IMR-90 (cell line): ENCODE results near the gene ENDOG. TPM values are rescaled to one million over a fixed set of nuclear protein-coding genes. Genes with fewer than 3 reads are reported as not detected.

Experiments used
- ATAC-seq: fragments of 200-7000 bp; cut with Tn5 transposase; 2 replicates; pipeline ENCODE4 v1.9.1; 2020; ENCODE audit warnings: low read depth, mild to moderate bottlenecking, moderate library complexity
- BruUV-seq: library from RNA; stranded (reverse); fragments of 400-500 nt; replicated peaks from 2 replicates; lab custom pipeline; 2021; lab: Mats Ljungman, UMichigan
- CTCF ChIA-PET: fragments of 300-600 bp; formaldehyde crosslinking; extraction: SDS; loops from one replicate; lab custom pipeline; 2021; ENCODE audit warnings: antibody characterized with exemption; lab: Yijun Ruan, JAX
- POLR2A ChIA-PET: fragments of 300-600 bp; sonication (Branson Sonifier 250); formaldehyde crosslinking; loops from one replicate; lab custom pipeline; 2022; ENCODE audit warnings: antibody characterized with exemption; ENCODE audit not compliant: unreplicated experiment; lab: Charles Lee
- DNase-seq: peaks from one replicate; pipeline ENCODE4 v3.0.0; 2013
- H2AFZ ChIP-seq: replicated peaks from 2 replicates; pipeline ENCODE3; 2013; ENCODE audit warnings: low read length, mild to moderate bottlenecking; ENCODE audit not compliant: poor library complexity
- H2AK5ac ChIP-seq: 2 replicates; pipeline ENCODE4 v1.6.1; 2013; ENCODE audit warnings: low read depth, low read length, inconsistent platforms
- H2AK9ac ChIP-seq: replicated peaks from 2 replicates; pipeline ENCODE3; 2013; ENCODE audit warnings: mild to moderate bottlenecking, low read depth, low read length, moderate library complexity; ENCODE audit not compliant: poor library complexity
- H2BK120ac ChIP-seq: 2 replicates; pipeline ENCODE4 v1.6.1; 2013; ENCODE audit warnings: low read depth, low read length, inconsistent platforms
- H2BK15ac ChIP-seq: 3 replicates; pipeline ENCODE4 v1.6.1; 2013; ENCODE audit warnings: low read depth, low read length, inconsistent platforms
- H2BK20ac ChIP-seq: 2 replicates; pipeline ENCODE4 v1.6.1; 2013; ENCODE audit warnings: low read depth, mild to moderate bottlenecking, inconsistent platforms, low read length, moderate library complexity
- H2BK5ac ChIP-seq: 2 replicates; pipeline ENCODE4 v1.6.1; 2013; ENCODE audit warnings: mild to moderate bottlenecking, low read depth, low read length, inconsistent platforms; ENCODE audit not compliant: poor library complexity, severe bottlenecking
- H3K14ac ChIP-seq: replicated peaks from 2 replicates; pipeline ENCODE4 v1.6.1; 2013; ENCODE audit warnings: low read depth, low read length, inconsistent platforms
- H3K18ac ChIP-seq: 2 replicates; pipeline ENCODE4 v1.6.1; 2013; ENCODE audit warnings: low read depth, low read length, control low read depth
- H3K23ac ChIP-seq: 2 replicates; pipeline ENCODE4 v1.6.1; 2013; ENCODE audit warnings: low read depth, low read length, inconsistent platforms
- H3K27ac ChIP-seq: 2 replicates; pipeline ENCODE4 v1.5.1; 2013; ENCODE audit warnings: mild to moderate bottlenecking, control low read depth, low read length; ENCODE audit not compliant: insufficient read depth
- H3K27me3 ChIP-seq: 2 replicates; pipeline ENCODE4 v1.6.1; 2013; ENCODE audit warnings: low read length; ENCODE audit not compliant: control insufficient read depth, insufficient read depth
- H3K36me3 ChIP-seq: 2 replicates; pipeline ENCODE4 v1.6.1; 2013; ENCODE audit warnings: low read length, mixed read lengths; ENCODE audit not compliant: control insufficient read depth, insufficient read depth
- H3K4ac ChIP-seq: 2 replicates; pipeline ENCODE4 v1.6.1; 2013; ENCODE audit warnings: low read depth, low read length, inconsistent platforms
- H3K4me1 ChIP-seq: 2 replicates; pipeline ENCODE4 v1.6.1; 2013; ENCODE audit warnings: low read length, mixed read lengths; ENCODE audit not compliant: control insufficient read depth, insufficient read depth
- H3K4me2 ChIP-seq: 2 replicates; pipeline ENCODE4 v1.6.1; 2013; ENCODE audit warnings: low read depth, mild to moderate bottlenecking, control low read depth, low read length, moderate library complexity
- H3K4me3 ChIP-seq: 2 replicates; pipeline ENCODE4 v1.5.1; 2013; ENCODE audit warnings: low read depth, mild to moderate bottlenecking, control low read depth, low read length, moderate library complexity; ENCODE audit not compliant: insufficient read depth
- H3K56ac ChIP-seq: 2 replicates; pipeline ENCODE4 v1.6.1; 2013; ENCODE audit warnings: low read length, inconsistent platforms; ENCODE audit not compliant: insufficient read depth; ENCODE audit errors: extremely low read depth
- H3K79me1 ChIP-seq, 2 experiments: 2 replicates each; pipeline ENCODE4 v1.6.1; 2013; ENCODE audit warnings: low read length in 2 of 2, inconsistent platforms in 1 of 2, low read depth in 1 of 2
- H3K9ac ChIP-seq: 2 replicates; pipeline ENCODE4 v1.6.1; 2013; ENCODE audit warnings: low read depth, low read length, control low read depth
- H3K9me1 ChIP-seq: 2 replicates; pipeline ENCODE4 v1.6.1; 2013; ENCODE audit warnings: low read length, inconsistent platforms; ENCODE audit not compliant: insufficient read depth
- H3K9me3 ChIP-seq: 2 replicates; pipeline ENCODE4 v1.6.1; 2013; ENCODE audit warnings: low read length; ENCODE audit not compliant: control insufficient read depth, insufficient read depth
- H4K20me1 ChIP-seq: 2 replicates; pipeline ENCODE4 v1.6.1; 2013; ENCODE audit warnings: low read length, inconsistent platforms; ENCODE audit not compliant: insufficient read depth
- H4K5ac ChIP-seq: 2 replicates; pipeline ENCODE4 v1.6.1; 2013; ENCODE audit warnings: mild to moderate bottlenecking, low read depth, low read length, control low read depth
- H4K8ac ChIP-seq, 2 experiments: 2 replicates each; pipeline ENCODE4 v1.6.1; 2013; ENCODE audit warnings: low read depth in 2 of 2, low read length in 2 of 2, control low read depth in 1 of 2, inconsistent platforms in 1 of 2
- H4K91ac ChIP-seq: 2 replicates; pipeline ENCODE4 v1.6.1; 2013; ENCODE audit warnings: low read depth, low read length, inconsistent platforms; ENCODE audit not compliant: insufficient read depth
- BHLHE40 ChIP-seq: fragments of 150-350 bp; IDR thresholded peaks from 2 replicates; pipeline ENCODE4 v1.6.1; 2016; ENCODE audit warnings: mild to moderate bottlenecking, low read depth, low read length
- CEBPB ChIP-seq: IDR thresholded peaks from 2 replicates; pipeline ENCODE4 v1.6.1; 2012; ENCODE audit warnings: low read depth, low read length, improper control_type of control experiment
- CHD1 ChIP-seq: IDR thresholded peaks from 2 replicates; pipeline ENCODE4 v1.6.1; 2012; ENCODE audit warnings: low read depth, low read length, improper control_type of control experiment
- CTCF ChIP-seq: conservative IDR thresholded peaks from 2 replicates; pipeline ENCODE4 v1.5.1; 2012; ENCODE audit warnings: mild to moderate bottlenecking, low read depth, low read length, improper control_type of control experiment
- FOS ChIP-seq: fragments of 150-350 bp; IDR thresholded peaks from 2 replicates; pipeline ENCODE4 v1.6.1; 2016; ENCODE audit warnings: low read depth, low read length
- MAFK ChIP-seq: IDR thresholded peaks from 2 replicates; pipeline ENCODE4 v1.6.1; 2012; ENCODE audit warnings: low read depth, low read length, improper control_type of control experiment
- MAZ ChIP-seq: IDR thresholded peaks from 2 replicates; pipeline ENCODE4 v1.6.1; 2012; ENCODE audit warnings: low read depth, mild to moderate bottlenecking, low read length, improper control_type of control experiment, moderate library complexity, borderline replicate concordance
- MXI1 ChIP-seq: IDR thresholded peaks from 2 replicates; pipeline ENCODE4 v1.6.1; 2012; ENCODE audit warnings: low read depth, mild to moderate bottlenecking, low read length, moderate library complexity, borderline replicate concordance
- POLR2A ChIP-seq: IDR thresholded peaks from 2 replicates; pipeline ENCODE4 v1.6.1; 2012; ENCODE audit warnings: mild to moderate bottlenecking, low read depth, low read length
- RAD21 ChIP-seq: IDR thresholded peaks from 2 replicates; pipeline ENCODE4 v1.6.1; 2012; ENCODE audit warnings: low read length, improper control_type of control experiment
- RCOR1 ChIP-seq: IDR thresholded peaks from 2 replicates; pipeline ENCODE4 v1.6.1; 2012; ENCODE audit warnings: mild to moderate bottlenecking, low read length, improper control_type of control experiment; ENCODE audit not compliant: insufficient replicate concordance
- SMC3 ChIP-seq: fragments of 150-350 bp; IDR thresholded peaks from 2 replicates; pipeline ENCODE4 v1.6.1; 2016; ENCODE audit warnings: low read depth, mild to moderate bottlenecking, antibody characterized with exemption, low read length, moderate library complexity
- USF2 ChIP-seq: fragments of 150-350 bp; IDR thresholded peaks from 2 replicates; pipeline ENCODE4 v1.6.1; 2017; ENCODE audit warnings: mild to moderate bottlenecking, antibody characterized with exemption, low read length, low read depth
- WGBS, 2 experiments: methylation state at CpG; one replicate each; pipeline versions ENCODE4 v1.1.5 to v1.1.7; 2013; ENCODE audit warnings: missing lambda C conversion rate in 2 of 2; ENCODE audit not compliant: insufficient read length in 1 of 2; ENCODE audit errors: extremely low coverage in 2 of 2; 5-methylcytosine and 5-hydroxymethylcytosine counted together
- dilution Hi-C: fragments of 300-500 bp; cut with HindIII; formaldehyde crosslinking; loops from one replicate; pipeline ENCODE4 v1.14.3; 2018; ENCODE audit warnings: low sequenced_read_pairs; ENCODE audit not compliant: unreplicated experiment
- in situ Hi-C: fragments of 300-500 bp; cut with MboI; formaldehyde crosslinking; loops from 3 replicates; pipeline ENCODE4 v1.14.3; 2019; ENCODE audit warnings: low sequenced_read_pairs, inconsistent platforms, mixed read lengths
- intact Hi-C: fragments of 100-400 bp; cut with micrococcal nuclease; formaldehyde crosslinking; loops from 2 replicates; pipeline ENCODE4 v1.10.0; 2022
- polyA plus RNA-seq, 3 experiments: library from polyadenylated mRNA; depleted of rRNA; stranded (reverse); fragments of >200 nt; gene quantifications; 2 replicates each; pipeline ENCODE4 v1.2.3, GENCODE V29; 2012; ENCODE audit warnings: low replicate concordance in 1 of 3
- total RNA-seq: library from RNA; depleted of rRNA; stranded (reverse); fragments of >200 nt; gene quantifications from 2 replicates; pipeline ENCODE4 v1.2.3, GENCODE V29; 2012

The ENDOG gene
- total and polyA plus RNA-seq, 2 of the 4 experiments (the other 2 are of a cell fraction), result 9.9 to 16.2 TPM

GRCh38 chr9:128829477-128830251 lies 11.4 kb downstream of the ENDOG start, which contains the start of gene SPOUT1:
Gene SPOUT1, minus strand, starts transcription at chr9:128829794. Its CDS starts 14 bp downstream, at chr9:128829780.
- Histone ChIP-seq H3K18ac (no peak within 1 kb of the TSS), H3K56ac (peak within 1 kb of the TSS; percentile 66), H3K14ac (peak within 1 kb of the TSS; percentile 79), H3K4ac (peak within 1 kb of the TSS; percentile 45), H2AFZ (peak within 1 kb of the TSS; percentile 98), H3K9me1 (peaks cover 6% of the 10 kb centered on the region; the same call in 1 of the 2 replicates), H3K4me1 (peaks cover 5% of the 10 kb centered on the region; the same call in 1 of the 2 replicates), H4K5ac (no peak within 1 kb of the TSS), H3K79me1 (peaks cover 23% of the 10 kb centered on the region in 2 experiments), H2BK120ac (no peak within 1 kb of the TSS), H2BK5ac (peak within 1 kb of the TSS; percentile 44), H3K4me2 (peak within 1 kb of the TSS; percentile 96), H3K27ac (peak within 1 kb of the TSS; percentile 73), H4K91ac (no peak within 1 kb of the TSS), H2AK9ac (peak within 1 kb of the TSS; percentile 95), H2BK15ac (no peak within 1 kb of the TSS), H3K36me3 (peaks cover 21% of the 10 kb centered on the region), H2BK20ac (no peak within 1 kb of the TSS), H4K20me1 (0 out of 2 replicates have a peak, but pooled peaks cover 3% of the 10 kb centered on the region), H2AK5ac (peak within 1 kb of the TSS; percentile 53; the same call in 1 of the 2 replicates), H3K27me3 (no peaks in the 10 kb centered on the region), H3K4me3 (peak within 1 kb of the TSS; percentile 80), H3K9ac (peak within 1 kb of the TSS; percentile 49), H3K9me3 (no peaks in the 10 kb centered on the region), H3K23ac (peak within 1 kb of the TSS; percentile 78), H4K8ac (peak within 1 kb of the TSS; percentile 25 to 83; a peak in 3 of 4 replicates)
- 2% methylated on average over 21 of the region's 56 CpGs; no CpG with 5 or more reads in 1 of the 2 experiments for WGBS, 2 experiments
- ChIA-PET POLR2A (interaction anchor here (0.5 to 0.6 kb wide), 2 partner anchors 22 to 749 kb away, joined by 4 read pairs; no protein-coding TSS in a partner anchor), CTCF (interaction anchor here (1.5 kb wide), 1 partner anchor 11 kb away, joined by 6 read pairs; the partner anchor contains the start of gene ENDOG)
- in situ Hi-C loops, result no loop called here
- intact Hi-C loops, result no loop called here
- no TSS peak for BruUV-seq
- peak; percentile 86 for DNase-seq
- ATAC-seq, result peak; percentile 100
- dilution Hi-C loops, result no loop called here
- peak; percentile 20; the same call in 1 of the 2 replicates for TF ChIP-seq BHLHE40
- TF ChIP-seq RCOR1, result no peak
- peak; percentile 39; the same call in 1 of the 2 replicates for TF ChIP-seq USF2
- TF ChIP-seq SMC3, result no peak
- TF ChIP-seq MAFK, result no peak
- peak; percentile 51; the same call in 1 of the 2 replicates for TF ChIP-seq MAZ
- peak; percentile 95 for TF ChIP-seq MXI1
- TF ChIP-seq CEBPB, result no peak
- TF ChIP-seq CHD1, result no peak
- no peak for TF ChIP-seq FOS
- no peak for TF ChIP-seq CTCF
- peak; percentile 37; the same call in 1 of the 2 replicates for TF ChIP-seq POLR2A
- TF ChIP-seq RAD21, result no peak
